Ovary (tissue), 3 donors: ENCODE results near the gene C6orf47.

ENCODE experiments used
- CTCF ChIP-seq, 3 donors: fragments of 450-650 bp in 2 of 3; fragments of 200-600 bp in 1 of 3; IDR thresholded peaks; one replicate each; pipeline versions ENCODE4 v1.5.1 to v1.8.0; 2016 to 2022; ENCODE audit warnings: antibody characterized with exemption in 3 of 3, mild to moderate bottlenecking in 1 of 3
- EP300 ChIP-seq: sonication (generic); formaldehyde crosslinking; IDR thresholded peaks from one replicate; pipeline ENCODE4 v1.6.1; 2017; ENCODE audit warnings: antibody characterized with exemption
- donor health status: DM: no; HTN: no; CAD: no.

- TF ChIP-seq CTCF (IDR thresholded peaks at IDR 0.05) (no peak), EP300 (no peak)
Measured at GRCh38 chr6:31661262-31662123, 915 bp upstream of the C6orf47 start.
